Left lobe of liver (tissue), 2 donors: ENCODE results near the gene HIPK1. TPM values are rescaled to one million over a fixed set of nuclear protein-coding genes. Genes with fewer than 3 reads are reported as not detected.
"Not testable (repeated sequence)": the region's sequence is repeated elsewhere in the genome, so short reads cannot be mapped to it uniquely, and the experiment has no call there.

Experiments used
- ATAC-seq: fragments of 200-7000 bp; cut with Tn5 transposase; one replicate; pipeline ENCODE4 v1.9.1; 2020; ENCODE audit warnings: mild to moderate bottlenecking, moderate library complexity
- DNase-seq: peaks from one replicate; pipeline ENCODE4 v3.0.0-alpha.2; 2020; ENCODE audit warnings: low spot score
- total RNA-seq: library from RNA; stranded (reverse); gene quantifications from one replicate; pipeline ENCODE4 v1.2.1, GENCODE V29; 2021
- donor health status: DM: no; HTN: no; CAD: no; lungs with moderate emphysema.
- donor health status: DM: no; HTN: yes; CAD: no.

HIPK1 gene
- total RNA-seq, 1 donor from 2014 or later, result 27.1 TPM

DNA sequence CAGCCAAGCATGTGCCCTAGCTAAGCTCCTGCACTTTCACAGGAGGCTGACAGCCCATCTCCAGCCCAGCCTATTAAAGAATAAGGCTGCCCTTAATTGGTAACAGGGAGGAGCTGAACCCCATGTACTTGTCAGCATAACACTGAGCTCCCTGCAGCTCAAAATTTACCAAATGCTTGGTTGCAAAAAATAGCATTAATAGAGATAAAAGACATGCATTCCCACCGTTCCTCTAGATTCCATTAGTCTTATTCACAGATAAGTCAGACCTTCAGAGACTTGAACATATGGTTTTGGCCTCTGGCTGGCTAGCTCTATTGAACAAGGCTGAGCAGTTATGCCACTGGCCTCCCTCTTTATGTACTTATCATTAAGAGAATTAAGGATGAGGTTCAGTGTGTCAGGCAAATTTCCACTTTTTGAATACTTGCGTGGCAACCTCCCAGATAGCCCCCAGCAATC lies 79.4 kb downstream of the HIPK1 start:
- no peak for ATAC-seq
- no peak for DNase-seq

DNA sequence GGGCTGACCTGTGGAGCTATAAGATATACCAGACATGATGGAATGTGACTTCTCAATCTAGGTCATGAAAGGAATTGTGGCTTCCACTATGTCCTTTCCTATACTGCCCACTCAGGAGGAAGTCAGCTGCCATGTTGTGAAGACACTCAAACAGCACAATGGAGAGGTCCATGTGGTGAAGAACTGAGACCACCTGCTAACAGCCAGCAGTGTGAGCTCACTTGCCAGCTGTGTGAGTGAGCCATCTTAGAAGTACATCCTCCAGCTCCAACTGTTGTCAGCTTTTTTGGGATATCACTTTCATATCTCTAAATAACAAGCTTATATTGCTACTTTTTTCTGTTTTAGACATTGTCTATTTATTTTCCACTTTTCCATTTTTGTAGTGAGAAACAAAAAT lies 79.9 kb downstream of the HIPK1 start:
- no peak for ATAC-seq
- DNase-seq, result no peak

DNA sequence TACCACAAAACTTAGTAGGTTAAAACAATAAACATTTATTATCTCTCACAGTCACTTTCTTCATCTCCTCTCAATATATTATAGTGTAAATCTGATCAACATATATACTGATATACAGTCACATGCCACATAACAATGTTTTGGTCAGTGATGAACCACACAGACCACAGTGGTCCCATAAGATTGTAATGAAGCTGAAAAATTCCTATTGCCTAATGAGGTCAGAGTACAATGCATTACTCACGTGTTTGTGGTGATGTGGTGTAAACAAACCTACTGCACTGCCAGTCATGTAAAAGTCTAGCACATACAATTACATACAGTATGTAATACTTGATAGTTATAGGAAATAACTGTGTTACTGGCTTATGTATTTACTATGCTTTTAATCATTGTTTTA lies 80.3 kb downstream of the HIPK1 start:
- no peak for DNase-seq
- ATAC-seq, result no peak

DNA sequence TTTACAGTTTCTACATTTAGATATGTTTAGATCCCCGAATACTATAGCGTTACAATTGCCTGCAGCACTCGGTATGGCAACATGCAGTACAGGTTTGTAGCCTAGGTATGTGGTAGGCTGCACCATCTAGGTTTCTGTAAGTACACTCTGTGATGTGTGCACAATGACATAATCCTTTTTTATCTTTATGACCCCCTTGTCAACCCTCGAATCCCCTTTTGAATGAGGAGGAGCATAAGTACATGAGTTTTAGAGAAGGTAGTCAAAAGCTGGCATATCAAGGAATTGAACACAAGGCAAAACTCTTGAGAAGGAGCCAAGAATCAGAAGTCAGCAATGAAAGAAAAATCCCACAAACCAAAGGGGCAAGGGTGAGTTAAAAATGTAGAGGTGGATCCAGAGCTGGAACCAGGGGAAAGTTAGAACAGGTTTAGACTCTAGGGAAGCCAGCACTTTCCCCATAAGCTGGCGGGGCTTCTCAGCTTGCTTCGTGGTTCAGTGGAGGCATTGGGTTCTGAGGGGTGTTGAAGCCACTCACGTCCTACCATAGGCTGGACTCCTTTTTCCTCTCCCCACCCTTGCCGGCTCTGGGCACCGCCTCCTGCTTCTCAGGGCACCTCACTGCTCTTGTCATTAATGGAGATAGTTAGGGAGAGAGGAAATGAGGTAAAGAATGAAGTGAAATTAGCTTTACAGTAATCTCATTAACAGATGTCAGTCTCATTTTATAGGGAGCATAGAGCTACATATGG lies 81.5 kb downstream of the HIPK1 start:
- no peak for ATAC-seq
- DNase-seq, result no peak

DNA sequence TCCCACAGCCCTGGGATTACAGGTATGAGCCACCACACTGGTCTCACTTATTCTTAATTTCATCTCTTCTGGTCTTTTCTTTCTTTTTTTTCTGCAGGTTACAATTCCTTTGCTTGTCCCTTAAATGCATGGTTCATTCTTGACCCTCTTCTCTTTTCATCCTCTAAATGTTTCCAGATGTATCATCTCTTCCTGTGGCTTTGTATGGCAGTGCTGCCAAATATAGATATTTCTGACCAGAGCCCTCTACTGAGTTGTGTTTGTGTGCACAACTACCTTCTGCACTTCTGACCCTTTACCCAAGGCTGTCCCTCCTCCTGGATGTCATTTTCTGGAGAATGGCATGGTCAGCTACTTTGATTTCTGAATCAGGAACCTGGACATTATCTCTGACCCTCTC lies 82.7 kb downstream of the HIPK1 start:
- DNase-seq (no peak), ATAC-seq (no peak)

DNA sequence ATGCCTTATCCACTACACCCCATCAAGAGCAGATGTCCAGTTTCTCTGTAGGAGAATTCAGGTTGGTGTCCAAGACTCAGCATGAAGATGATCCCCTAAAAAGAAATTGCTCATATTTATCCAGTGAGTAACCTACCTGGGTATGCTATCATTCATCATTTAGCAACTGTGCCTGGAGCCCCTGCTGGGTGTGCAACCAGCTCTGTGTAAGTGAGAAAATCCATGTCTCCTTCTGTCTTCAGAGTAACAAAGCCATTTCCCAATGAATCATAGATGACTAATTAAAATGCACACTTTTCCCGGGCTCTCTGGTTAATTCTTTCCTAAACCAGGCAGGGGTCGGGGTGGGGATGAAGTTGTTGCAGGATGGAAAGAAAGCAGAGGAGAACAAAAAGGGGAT lies 86.0 kb downstream of the HIPK1 start:
- ATAC-seq (no peak), DNase-seq (no peak)

DNA sequence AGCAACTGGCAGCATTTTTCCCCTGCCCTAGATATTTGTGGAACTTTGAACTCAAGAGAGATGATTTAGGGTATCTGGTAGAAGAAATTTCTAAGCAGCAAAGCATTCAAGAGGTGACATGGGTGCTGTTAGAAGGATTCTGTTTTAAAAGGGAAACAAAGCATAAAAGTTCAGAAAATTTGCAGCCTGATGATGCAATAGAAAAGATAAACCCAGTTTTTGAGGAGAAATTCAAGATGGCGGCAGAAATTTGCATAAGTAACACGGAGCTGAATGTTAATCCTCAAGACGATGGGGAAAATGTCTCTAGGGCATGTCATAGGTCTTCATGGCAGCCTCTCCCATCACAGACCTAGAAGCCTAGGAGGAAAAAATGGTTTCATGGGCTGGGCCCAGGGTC lies 90.6 kb downstream of the HIPK1 start:
- DNase-seq, ATAC-seq: not testable (repeated sequence)

DNA sequence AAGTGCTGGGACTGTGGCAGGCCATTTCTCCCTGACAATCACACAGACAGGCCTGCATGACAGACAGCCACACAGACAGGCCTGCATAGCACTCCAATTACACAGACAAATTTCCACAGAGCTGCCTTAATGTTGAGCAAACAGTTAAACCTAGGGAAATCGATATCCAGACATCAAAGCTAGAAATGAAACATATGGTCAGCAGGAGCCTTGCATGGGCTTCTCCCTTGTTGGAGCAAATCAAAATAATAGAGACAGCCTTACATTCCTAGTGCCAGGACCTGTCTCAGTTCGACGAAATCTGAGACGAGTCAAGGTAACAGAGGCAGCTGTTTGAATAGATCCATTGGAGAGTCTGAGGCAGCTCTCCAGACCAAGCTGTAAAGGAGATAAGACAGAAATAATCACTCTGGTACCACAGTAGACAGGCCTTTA lies 92.6 kb downstream of the HIPK1 start:
- ATAC-seq (no peak), DNase-seq (no peak)

DNA sequence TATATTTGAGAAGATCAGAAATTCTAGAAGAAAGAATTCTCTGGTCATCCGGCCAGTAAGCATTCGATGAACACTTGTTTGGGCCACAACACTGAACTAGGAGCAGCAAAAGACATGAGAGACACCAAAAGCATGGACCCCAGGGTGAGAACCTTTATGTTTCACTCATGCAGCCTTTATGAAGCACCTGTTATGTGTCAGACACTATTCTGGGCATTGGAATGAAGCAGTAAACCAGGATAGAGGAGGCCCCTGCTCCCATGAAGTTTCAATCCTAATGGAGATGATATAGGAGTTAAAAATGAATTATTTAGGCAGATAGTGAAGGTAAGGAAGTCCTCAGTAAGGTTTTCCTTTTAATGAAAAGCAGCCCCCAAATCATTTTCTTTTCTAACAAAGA lies 93.8 kb downstream of the HIPK1 start:
- ATAC-seq (no peak), DNase-seq (no peak)

DNA sequence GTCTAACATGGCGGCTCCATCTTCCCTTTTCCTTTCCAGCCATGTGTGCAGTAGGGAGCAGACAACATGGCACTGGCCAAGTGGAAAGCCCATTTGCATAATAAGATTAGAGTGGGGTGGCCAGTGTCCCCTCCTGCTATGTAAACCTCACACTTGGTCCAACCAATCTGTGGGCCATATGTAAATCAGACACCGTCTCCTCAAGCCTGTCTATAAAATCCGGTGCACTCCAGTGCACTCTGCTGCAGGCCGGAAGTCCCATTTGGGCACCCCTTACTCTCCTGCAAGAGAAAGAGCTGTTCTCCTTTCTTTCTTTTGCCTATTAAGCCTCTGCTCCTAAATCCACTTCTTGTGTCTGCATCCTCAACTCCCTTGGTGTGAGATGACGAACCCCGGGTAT lies 94.3 kb downstream of the HIPK1 start:
- DNase-seq, result no peak
- no peak for ATAC-seq

DNA sequence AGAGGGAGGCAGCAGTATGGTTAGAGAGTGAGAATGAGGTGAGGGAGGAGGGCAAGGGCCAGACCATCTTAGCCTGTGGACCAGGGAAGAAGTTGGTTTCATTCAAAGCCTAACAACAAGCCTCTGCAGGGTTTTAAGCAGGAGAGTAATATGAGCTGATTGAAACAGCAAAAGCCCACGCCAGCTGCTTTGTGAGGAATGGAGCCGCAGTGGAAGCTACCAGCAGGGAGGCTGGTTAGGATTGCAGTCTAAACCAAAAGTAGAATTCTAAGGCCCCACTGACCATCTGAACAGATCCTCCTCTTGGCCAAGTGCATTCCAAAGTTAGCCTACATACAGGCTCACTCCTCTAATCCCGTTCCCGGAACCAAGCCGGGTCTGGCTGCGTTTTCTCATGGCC lies 94.9 kb downstream of the HIPK1 start:
- DNase-seq (no peak), ATAC-seq (no peak)

DNA sequence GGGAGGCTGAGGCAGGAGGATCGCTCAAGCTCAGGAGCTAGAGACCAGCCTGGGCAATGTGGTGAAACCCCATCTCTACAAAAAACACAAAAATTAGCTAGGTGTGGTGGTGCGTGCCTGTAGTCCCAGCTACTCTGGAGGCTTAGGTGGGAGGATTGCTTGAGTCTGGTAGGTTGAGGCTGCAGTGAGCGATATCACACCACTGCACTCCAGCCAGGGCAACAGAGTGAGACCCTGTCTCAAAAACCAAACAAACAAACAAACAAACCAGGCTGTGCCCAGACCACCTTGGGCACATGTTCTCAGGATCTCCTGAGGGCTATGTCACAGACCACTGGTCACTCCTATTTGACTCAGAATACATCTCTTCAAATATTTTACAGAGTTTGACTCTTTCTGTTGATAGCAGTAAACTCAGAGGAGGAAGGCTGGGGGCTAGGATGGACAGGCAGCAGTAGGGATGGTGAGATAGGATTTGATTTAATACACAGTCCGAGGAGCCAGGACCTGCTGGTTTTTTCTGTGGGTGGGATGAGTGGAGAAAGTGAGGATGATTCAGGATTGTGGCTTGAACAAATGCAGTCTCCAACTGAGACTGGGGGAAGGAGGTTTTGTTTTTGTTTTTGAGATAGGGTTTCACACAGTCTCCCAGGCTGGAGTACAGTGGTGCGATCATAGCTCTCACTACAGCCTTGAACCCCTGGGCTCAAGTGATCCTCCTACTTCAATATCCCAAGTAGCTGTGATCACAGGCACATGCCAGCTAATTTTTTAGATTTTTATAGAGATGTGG lies 96.7 kb downstream of the HIPK1 start:
- DNase-seq (no peak), ATAC-seq (no peak)

DNA sequence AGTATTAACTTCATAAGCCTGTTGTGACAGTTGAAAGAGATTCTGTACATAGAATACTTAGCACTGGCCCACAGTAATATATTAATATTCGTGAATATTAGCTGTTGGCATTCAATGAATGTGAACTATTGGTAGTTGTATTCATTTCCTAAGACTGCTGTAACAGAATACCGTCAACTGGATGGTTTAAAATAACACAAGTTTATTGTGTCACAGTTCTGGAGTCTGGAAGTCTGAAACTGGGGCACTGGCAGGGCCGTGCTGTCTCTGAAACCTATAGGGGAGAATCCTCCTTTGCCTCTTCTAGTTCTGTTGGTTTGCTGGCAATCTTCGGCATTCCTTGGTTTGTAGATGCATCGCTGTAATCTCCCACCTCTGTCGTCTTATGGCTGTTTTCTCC lies 97.7 kb downstream of the HIPK1 start:
- DNase-seq (no peak), ATAC-seq (no peak)

Other genes with a start within 250 kb of the HIPK1 start
- 6.5 TPM for gene PHTF1, start 169.8 kb upstream of the HIPK1 start, total RNA-seq
- 5.7 TPM for gene RSBN1, start 116.8 kb upstream of the HIPK1 start, total RNA-seq
- gene PTPN22, start 57.6 kb upstream of the HIPK1 start, total RNA-seq, result 0.38 TPM
- 0.13 TPM for gene BCL2L15, start 41.7 kb upstream of the HIPK1 start, total RNA-seq
- gene AP4B1, start 24.5 kb upstream of the HIPK1 start, total RNA-seq, result 6.4 TPM
- gene DCLRE1B, start 24.0 kb upstream of the HIPK1 start, total RNA-seq, result 1.6 TPM
- gene OLFML3, start 50.1 kb downstream of the HIPK1 start, total RNA-seq, result 3.7 TPM
- 0.08 TPM for gene SYT6, start 224.5 kb downstream of the HIPK1 start, total RNA-seq